ENCODE measurements around the gene KIF7. TPM values are rescaled to one million over a fixed set of nuclear protein-coding genes. Genes with fewer than 3 reads are reported as not detected.

KIF7 gene
- polyA plus RNA-seq, 1 donor (not counting 4 experiments of a cell fraction or from before 2014, with no cell fraction given): 0.54 TPM

DNA sequence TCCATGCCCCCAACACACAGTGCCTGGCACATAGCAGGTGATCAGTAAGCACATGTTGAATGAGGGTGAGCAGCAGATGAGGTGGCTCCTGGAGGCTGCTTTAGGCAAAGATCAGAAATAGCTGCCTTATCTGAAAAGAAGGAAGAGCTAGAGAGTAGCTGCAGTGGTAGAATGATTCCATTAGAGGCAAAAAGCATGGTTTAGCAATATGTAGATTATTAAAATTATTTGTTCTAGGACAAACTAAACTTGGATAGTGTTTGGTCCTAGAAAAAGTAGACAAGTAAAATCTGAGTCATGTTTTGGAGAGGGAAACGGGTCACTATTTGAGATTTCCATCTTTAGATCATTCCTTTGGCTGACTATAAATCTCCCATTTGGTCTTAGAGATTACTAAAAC, 32.1 kb downstream of the KIF7 start:
- dilution Hi-C loops (cut with MboI; ENCODE audit: extremely low pct_ligation_motif_present, low sequenced_read_pairs): loop anchor here (25.0 kb wide), 1 partner anchor 89 kb away; no protein-coding TSS in a partner anchor
- Histone ChIP-seq H3K9ac (ENCODE audit: control insufficient read depth, extremely low read depth, insufficient read depth, low read length) (no peak overlapping the region), H3K27ac (ENCODE audit: control insufficient read depth, insufficient read depth, low read length) (no peak overlapping the region), H3K79me2 (ENCODE audit: control insufficient read depth, insufficient read depth, low read length) (no peaks in the 10 kb centered on the region), H2AFZ (ENCODE audit: control insufficient read depth, low read length) (no peak overlapping the region), H3K36me3 (ENCODE audit: control insufficient read depth in 2 of 2, extremely low read depth in 1 of 2, insufficient read depth in 2 of 2, low read length in 2 of 2) (peaks cover 12 to 39% of the 10 kb centered on the region in 2 experiments), H3K9me1 (ENCODE audit: control insufficient read depth, extremely low read depth, insufficient read depth, low read length) (no peaks in the 10 kb centered on the region), H3K4me3 (ENCODE audit: control insufficient read depth in 2 of 3, extremely low read depth in 1 of 3, insufficient read depth in 2 of 3, low read depth in 1 of 3, low read length in 3 of 3) (no peak overlapping the region), H3K4me1 (ENCODE audit: control insufficient read depth, extremely low read depth, insufficient read depth, low read length) (no peaks in the 10 kb centered on the region), H4K20me1 (ENCODE audit: control insufficient read depth, extremely low read depth, insufficient read depth, low read length) (no peaks in the 10 kb centered on the region), H3K27me3 (ENCODE audit: control insufficient read depth, extremely low read depth, insufficient read depth, low read length) (no peaks in the 10 kb centered on the region), H3K9me3 (ENCODE audit: control insufficient read depth, low read depth, low read length) (no peaks in the 10 kb centered on the region), H3K4me2 (ENCODE audit: control insufficient read depth, extremely low read depth, insufficient read depth, low read depth, low read length) (no peak overlapping the region)
- no peak for DNase-seq (ENCODE audit: low read depth, low spot score)
- TF ChIP-seq, protein P1, sequence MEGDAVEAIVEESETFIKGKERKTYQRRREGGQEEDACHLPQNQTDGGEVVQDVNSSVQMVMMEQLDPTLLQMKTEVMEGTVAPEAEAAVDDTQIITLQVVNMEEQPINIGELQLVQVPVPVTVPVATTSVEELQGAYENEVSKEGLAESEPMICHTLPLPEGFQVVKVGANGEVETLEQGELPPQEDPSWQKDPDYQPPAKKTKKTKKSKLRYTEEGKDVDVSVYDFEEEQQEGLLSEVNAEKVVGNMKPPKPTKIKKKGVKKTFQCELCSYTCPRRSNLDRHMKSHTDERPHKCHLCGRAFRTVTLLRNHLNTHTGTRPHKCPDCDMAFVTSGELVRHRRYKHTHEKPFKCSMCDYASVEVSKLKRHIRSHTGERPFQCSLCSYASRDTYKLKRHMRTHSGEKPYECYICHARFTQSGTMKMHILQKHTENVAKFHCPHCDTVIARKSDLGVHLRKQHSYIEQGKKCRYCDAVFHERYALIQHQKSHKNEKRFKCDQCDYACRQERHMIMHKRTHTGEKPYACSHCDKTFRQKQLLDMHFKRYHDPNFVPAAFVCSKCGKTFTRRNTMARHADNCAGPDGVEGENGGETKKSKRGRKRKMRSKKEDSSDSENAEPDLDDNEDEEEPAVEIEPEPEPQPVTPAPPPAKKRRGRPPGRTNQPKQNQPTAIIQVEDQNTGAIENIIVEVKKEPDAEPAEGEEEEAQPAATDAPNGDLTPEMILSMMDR (optimal IDR thresholded peaks at IDR 0.05 in 1 of 3, IDR thresholded peaks at IDR 0.05 in 1 of 3, conservative IDR thresholded peaks at IDR 0.05 in 1 of 3; ENCODE audit: extremely low read depth in 1 of 3, insufficient read depth in 2 of 3, low read length in 3 of 3): no peak
- no peak for TF ChIP-seq EZH2 (IDR thresholded peaks at IDR 0.05; ENCODE audit: low read length)
- FAIRE-seq: no peak

- H3K27me3 ChIP-seq (ENCODE audit: control insufficient read depth, extremely low read depth, insufficient read depth, low read length): no peaks in the 10 kb centered on the region
- H3K9me1 ChIP-seq (ENCODE audit: control insufficient read depth, extremely low read depth, insufficient read depth, low read length): no peaks in the 10 kb centered on the region
- no peaks in the 10 kb centered on the region for H3K4me1 ChIP-seq (ENCODE audit: control insufficient read depth, extremely low read depth, insufficient read depth, low read length)
- dilution Hi-C loops (cut with MboI; ENCODE audit: extremely low pct_ligation_motif_present, low sequenced_read_pairs): loop anchor here (25.0 kb wide), 1 partner anchor 91 kb away; no protein-coding TSS in a partner anchor
- no peak overlapping the region for H3K9ac ChIP-seq (ENCODE audit: control insufficient read depth, extremely low read depth, insufficient read depth, low read length)
- FAIRE-seq (no peak), DNase-seq (ENCODE audit: low read depth, low spot score) (no peak)
- TF ChIP-seq EZH2 (IDR thresholded peaks at IDR 0.05; ENCODE audit: low read length): no peak
- TF ChIP-seq, protein P1 (optimal IDR thresholded peaks at IDR 0.05 in 1 of 3, IDR thresholded peaks at IDR 0.05 in 1 of 3, conservative IDR thresholded peaks at IDR 0.05 in 1 of 3; ENCODE audit: extremely low read depth in 1 of 3, insufficient read depth in 2 of 3, low read length in 3 of 3): no peak
- no peaks in the 10 kb centered on the region for H3K79me2 ChIP-seq (ENCODE audit: control insufficient read depth, insufficient read depth, low read length)
- H3K36me3 ChIP-seq (ENCODE audit: control insufficient read depth in 2 of 2, extremely low read depth in 1 of 2, insufficient read depth in 2 of 2, low read length in 2 of 2): peaks cover 11 to 30% of the 10 kb centered on the region in 2 experiments
- no peaks in the 10 kb centered on the region for H4K20me1 ChIP-seq (ENCODE audit: control insufficient read depth, extremely low read depth, insufficient read depth, low read length)
- H3K4me3 ChIP-seq (ENCODE audit: control insufficient read depth in 2 of 3, extremely low read depth in 1 of 3, insufficient read depth in 2 of 3, low read depth in 1 of 3, low read length in 3 of 3): no peak overlapping the region
- no peak overlapping the region for H3K27ac ChIP-seq (ENCODE audit: control insufficient read depth, insufficient read depth, low read length)
- no peaks in the 10 kb centered on the region for H3K9me3 ChIP-seq (ENCODE audit: control insufficient read depth, low read depth, low read length)
- no peak overlapping the region for H3K4me2 ChIP-seq (ENCODE audit: control insufficient read depth, extremely low read depth, insufficient read depth, low read depth, low read length)
- no peak overlapping the region for H2AFZ ChIP-seq (ENCODE audit: control insufficient read depth, low read length)
Observed at GRCh38 chr15:89621547-89621946, 33.7 kb downstream of the KIF7 start.

Data from keratinocyte (primary cell).